Thyroid gland (tissue), 4 donors: ENCODE measurements around the gene SLC25A45. TPM values are rescaled to one million over a fixed set of nuclear protein-coding genes. Genes with fewer than 3 reads are reported as not detected.

ENCODE experiments used
- DNase-seq, 2 donors: peaks; one replicate each; pipeline ENCODE4 v3.0.0-alpha.2; 2019
- H3K27ac ChIP-seq, 3 donors: fragments of 200-600 bp; sonication (generic); 1 replicate in 2 of 3; 2 replicates in 1 of 3; pipeline ENCODE4 v1.5.1; 2016 to 2019; ENCODE audit warnings: mild to moderate bottlenecking in 1 of 3, moderate library complexity in 1 of 3
- H3K27me3 ChIP-seq: fragments of 200-600 bp; sonication (generic); one replicate; pipeline ENCODE4 v1.5.1; 2019
- H3K36me3 ChIP-seq, 2 donors: fragments of 200-600 bp; sonication (generic); one replicate each; pipeline ENCODE4 v1.5.1; 2016 to 2019
- H3K4me1 ChIP-seq, 2 donors: fragments of 200-600 bp; sonication (generic); one replicate each; pipeline ENCODE4 v1.5.1; 2017 to 2019
- H3K4me3 ChIP-seq, 3 donors: fragments of 200-600 bp; sonication (generic); replicated peaks in 1 of 3; 1 replicate in 2 of 3; 2 replicates in 1 of 3; pipeline ENCODE4 v1.5.1; 2016; ENCODE audit warnings: mild to moderate bottlenecking in 1 of 3
- H3K9me3 ChIP-seq: fragments of 200-600 bp; sonication (generic); one replicate; pipeline ENCODE4 v1.5.1; 2017
- CTCF ChIP-seq, 6 experiments: fragments of 200-600 bp in 3 of 6; fragments of 450-650 bp in 3 of 6; sonication (generic) in 3 of 6; IDR thresholded peaks; one replicate each; pipeline ENCODE4 v1.5.1; 2016 to 2019; ENCODE audit warnings: antibody characterized with exemption in 6 of 6, mild to moderate bottlenecking in 2 of 6, inconsistent platforms in 1 of 6, moderate library complexity in 1 of 6
- POLR2A ChIP-seq, 2 donors: fragments of 450-650 bp; IDR thresholded peaks; one replicate each; pipeline ENCODE4 v1.6.1; 2017; ENCODE audit warnings: antibody characterized with exemption in 2 of 2, mild to moderate bottlenecking in 2 of 2, moderate library complexity in 1 of 2
- WGBS, 2 donors: methylation state at CpG; one replicate each; pipeline ENCODE4 v1.1.5; 2017; 5-methylcytosine and 5-hydroxymethylcytosine counted together
- intact Hi-C: fragments of 100-400 bp; cut with DNase I; formaldehyde crosslinking; loops from one replicate; pipeline ENCODE4 v1.15.1; 2023
- total RNA-seq, 4 donors: library from RNA; depleted of rRNA; stranded (reverse); fragments of >200 nt; gene quantifications; one replicate each; pipeline ENCODE4 v1.2.3, GENCODE V29; 2016

Gene SLC25A45
- total RNA-seq, 4 donors from 2014 or later: 13.0 to 28.0 (median 20.9) TPM

GRCh38 chr11:65393513-65394079, 11.2 kb upstream of the SLC25A45 start:
- H3K4me3 ChIP-seq: no peak overlapping the region
- no peaks in the 10 kb centered on the region for H3K9me3 ChIP-seq
- DNase-seq: no peak
- H3K27me3 ChIP-seq: no peaks in the 10 kb centered on the region
- peaks cover 0 to 34% of the 10 kb centered on the region in 2 donors for H3K4me1 ChIP-seq
- peaks cover 23 to 24% of the 10 kb centered on the region in 2 donors for H3K36me3 ChIP-seq
- intact Hi-C loops: no loop called here
- 87 to 92% methylated on average over 4 to 11 of the region's 17 CpGs for WGBS, 2 donors
- TF ChIP-seq POLR2A (IDR thresholded peaks at IDR 0.05) (no peak), CTCF (IDR thresholded peaks at IDR 0.05) (no peak)
- H3K27ac ChIP-seq: no peak overlapping the region

- 91 to 96% methylated on average over 5 of the region's 5 CpGs for WGBS, 2 donors
- Histone ChIP-seq H3K9me3 (no peaks in the 10 kb centered on the region), H3K36me3 (peaks cover 16 to 17% of the 10 kb centered on the region in 2 donors), H3K4me3 (no peak overlapping the region), H3K27me3 (no peaks in the 10 kb centered on the region), H3K27ac (no peak overlapping the region), H3K4me1 (peaks cover 0 to 39% of the 10 kb centered on the region in 2 donors)
- intact Hi-C loops: no loop called here
- TF ChIP-seq POLR2A (IDR thresholded peaks at IDR 0.05) (no peak), CTCF (IDR thresholded peaks at IDR 0.05) (no peak)
- DNase-seq: no peak
Observed at GRCh38 chr11:65392899-65393298, 10.5 kb upstream of the SLC25A45 start.

- H3K36me3 ChIP-seq: peaks cover 16% of the 10 kb centered on the region in 2 donors
- no peak overlapping the region for H3K4me3 ChIP-seq
- intact Hi-C loops: no loop called here
- peaks cover 2 to 44% of the 10 kb centered on the region in 2 donors for H3K4me1 ChIP-seq
- 80 to 92% methylated on average over 10 to 13 of the region's 13 CpGs for WGBS, 2 donors
- peak overlapping the region in 1 of 3 donors; percentile 56 for H3K27ac ChIP-seq
- DNase-seq: no peak
- no peaks in the 10 kb centered on the region for H3K27me3 ChIP-seq
- no peaks in the 10 kb centered on the region for H3K9me3 ChIP-seq
- TF ChIP-seq POLR2A (IDR thresholded peaks at IDR 0.05) (no peak), CTCF (IDR thresholded peaks at IDR 0.05) (no peak)
Observed at GRCh38 chr11:65392186-65392829, 9.9 kb upstream of the SLC25A45 start.

- DNase-seq: no peak
- Histone ChIP-seq H3K27ac (peak overlapping the region in 2 of 3 donors; percentile 56 to 76), H3K9me3 (no peaks in the 10 kb centered on the region), H3K27me3 (no peaks in the 10 kb centered on the region), H3K4me3 (no peak overlapping the region), H3K36me3 (peaks cover 16% of the 10 kb centered on the region in 2 donors), H3K4me1 (peaks cover 6 to 50% of the 10 kb centered on the region in 2 donors)
- 72 to 75% methylated on average over 8 to 9 of the region's 9 CpGs for WGBS, 2 donors
- intact Hi-C loops: no loop called here
- no peak for TF ChIP-seq POLR2A (IDR thresholded peaks at IDR 0.05)
- no peak for TF ChIP-seq CTCF (IDR thresholded peaks at IDR 0.05)
Observed at GRCh38 chr11:65390996-65391395, 8.6 kb upstream of the SLC25A45 start.
